Uterus (tissue), 2 donors: ENCODE measurements around the gene GRAMD2B.

Source experiments
- CTCF ChIP-seq, 4 experiments: fragments of 200-600 bp in 2 of 4; fragments of 450-650 bp in 2 of 4; sonication (generic) in 2 of 4; IDR thresholded peaks; one replicate each; pipeline ENCODE4 v1.5.1; 2016 to 2019; ENCODE audit warnings: antibody characterized with exemption in 4 of 4, mild to moderate bottlenecking in 2 of 4, moderate library complexity in 1 of 4
- POLR2A ChIP-seq, 2 donors: fragments of 450-650 bp; IDR thresholded peaks; one replicate each; pipeline ENCODE4 v1.6.1; 2016; ENCODE audit warnings: antibody characterized with exemption in 2 of 2, mild to moderate bottlenecking in 1 of 2, moderate library complexity in 1 of 2

DNA sequence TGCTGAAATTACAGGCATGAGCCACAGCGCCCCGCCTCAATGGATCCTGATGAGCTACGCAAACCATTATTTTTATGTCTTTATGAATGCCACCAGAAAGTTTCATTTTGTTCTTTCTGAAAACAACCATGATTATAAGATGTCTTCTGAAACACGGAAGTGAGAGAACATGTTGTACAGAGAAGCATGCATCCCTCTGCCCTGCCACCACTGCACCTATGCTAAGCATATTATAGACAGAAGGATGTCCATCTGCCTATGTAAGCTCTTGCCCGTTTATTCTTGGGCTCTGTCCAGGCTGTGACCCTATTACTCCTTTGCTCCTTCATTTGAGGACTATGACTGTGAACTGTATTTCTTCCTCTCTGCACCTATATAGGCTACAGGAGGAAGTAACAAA lies 74.3 kb downstream of the GRAMD2B start:
- no peak for TF ChIP-seq CTCF (IDR thresholded peaks at IDR 0.05)
- TF ChIP-seq POLR2A (IDR thresholded peaks at IDR 0.05), result no peak
